GM19239 (cell line): ENCODE measurements around the gene SHH.
"Not testable (repeated sequence)": the region's sequence is repeated elsewhere in the genome, so short reads cannot be mapped to it uniquely, and the experiment has no call there.

ENCODE experiments used
- DNase-seq: peaks from one replicate; pipeline ENCODE4 v3.0.0; 2011; ENCODE audit warnings: low spot score; ENCODE audit not compliant: insufficient read length
- FAIRE-seq: peaks from 2 replicates; lab custom pipeline; 2011; peaks lifted over from hg19 to GRCh38; lab: Jason Lieb, UNC

The SHH gene

DNA sequence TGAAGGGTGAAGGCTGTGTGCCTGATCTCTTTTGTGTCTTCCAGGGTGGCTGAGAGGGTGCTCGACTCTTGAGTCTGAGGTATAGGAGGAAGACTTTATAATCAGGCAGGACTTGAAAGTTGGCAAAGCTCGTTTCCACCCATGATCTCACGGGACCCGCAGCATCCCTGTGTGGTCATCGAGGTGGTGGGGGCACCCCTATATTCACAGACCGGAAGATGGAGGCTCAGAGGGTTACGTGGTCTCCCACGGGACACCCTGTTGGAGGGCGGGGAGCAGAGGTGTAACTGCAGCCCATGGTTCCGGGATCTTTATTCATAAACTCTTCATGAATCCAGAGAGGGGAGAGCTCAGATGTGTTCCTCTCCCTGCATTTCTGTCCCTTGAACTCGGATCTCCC, 9.6 kb upstream of the SHH start:
- DNase-seq, result no peak
- no peak for FAIRE-seq

DNA sequence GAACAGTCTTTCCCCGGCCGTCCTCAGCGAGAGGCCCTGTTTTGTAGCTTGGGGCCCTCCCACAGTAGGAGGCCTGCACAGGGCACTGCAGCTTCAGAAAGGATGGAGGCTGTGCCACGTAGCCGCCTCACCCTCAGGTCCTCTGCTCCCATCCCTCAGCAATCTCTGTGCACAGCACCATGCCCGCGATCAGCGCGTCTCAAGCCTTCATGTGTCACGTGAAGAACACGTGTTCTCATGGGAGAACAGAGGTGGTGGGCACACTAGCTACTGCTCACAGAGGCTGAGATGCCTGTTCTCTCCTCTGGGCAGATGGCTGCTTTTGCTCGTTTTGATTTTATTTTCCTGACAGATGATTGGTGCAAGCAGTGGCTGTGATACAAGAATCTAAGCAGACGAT, 8.5 kb upstream of the SHH start:
- DNase-seq (no peak), FAIRE-seq (no peak)

DNA sequence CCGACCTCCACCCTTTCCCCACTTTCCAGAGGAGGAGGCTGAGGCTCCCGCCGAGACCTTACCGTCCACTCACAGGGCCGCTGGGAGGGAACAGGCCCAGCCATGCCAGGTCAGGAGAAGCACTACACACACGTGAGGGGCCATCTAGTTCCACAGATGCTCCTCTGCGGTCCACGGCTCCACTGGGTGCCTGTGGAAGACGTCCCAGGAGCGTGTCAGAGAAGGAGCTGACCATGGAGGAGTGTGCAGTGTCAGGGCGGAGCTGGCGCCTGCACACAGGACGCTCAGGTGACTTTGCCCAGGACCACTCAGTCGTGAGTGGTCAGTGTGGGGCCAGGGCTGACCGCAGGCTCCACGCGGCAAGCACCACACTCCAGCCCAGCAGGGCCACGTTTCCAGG, 8.0 kb upstream of the SHH start:
- no peak for DNase-seq
- no peak for FAIRE-seq

DNA sequence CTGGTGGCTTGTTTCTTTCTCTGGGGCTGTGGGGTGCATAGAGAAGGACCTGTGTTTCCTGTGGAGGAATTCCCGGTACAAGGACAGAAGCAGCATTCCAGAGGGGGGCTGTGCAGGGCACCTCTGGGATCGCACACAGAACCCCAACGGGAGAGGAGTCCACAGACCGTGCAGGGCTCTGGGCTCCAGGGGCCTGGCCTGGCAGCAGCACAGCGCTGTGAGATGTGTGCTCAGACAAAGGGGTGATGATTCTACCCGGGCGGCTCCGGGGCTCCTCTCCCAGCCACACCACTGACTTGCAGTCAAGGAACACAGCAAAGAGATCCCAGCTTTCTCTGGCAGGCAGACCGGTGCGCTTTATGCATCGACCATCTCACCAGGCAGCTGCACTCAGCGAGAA, 6.9 kb upstream of the SHH start:
- no peak for FAIRE-seq
- no peak for DNase-seq

DNA sequence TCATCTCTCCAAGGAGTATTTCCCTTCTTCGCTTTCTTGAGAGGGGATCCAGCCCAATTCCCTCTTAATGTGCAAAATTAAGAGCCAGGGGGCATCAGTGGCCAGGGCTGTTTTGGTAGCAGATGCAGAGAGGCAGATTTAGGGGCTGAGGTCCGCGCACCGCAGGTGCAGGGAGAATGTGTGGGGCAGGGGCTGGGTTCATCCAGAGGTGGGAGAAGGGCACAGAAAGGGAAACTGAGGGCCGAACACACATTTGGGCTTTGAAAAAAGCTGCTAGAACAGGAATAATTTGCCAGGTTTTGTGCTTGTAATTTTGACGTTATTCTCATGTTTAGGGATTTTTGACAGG, 6.5 kb upstream of the SHH start:
- FAIRE-seq, result no peak

DNA sequence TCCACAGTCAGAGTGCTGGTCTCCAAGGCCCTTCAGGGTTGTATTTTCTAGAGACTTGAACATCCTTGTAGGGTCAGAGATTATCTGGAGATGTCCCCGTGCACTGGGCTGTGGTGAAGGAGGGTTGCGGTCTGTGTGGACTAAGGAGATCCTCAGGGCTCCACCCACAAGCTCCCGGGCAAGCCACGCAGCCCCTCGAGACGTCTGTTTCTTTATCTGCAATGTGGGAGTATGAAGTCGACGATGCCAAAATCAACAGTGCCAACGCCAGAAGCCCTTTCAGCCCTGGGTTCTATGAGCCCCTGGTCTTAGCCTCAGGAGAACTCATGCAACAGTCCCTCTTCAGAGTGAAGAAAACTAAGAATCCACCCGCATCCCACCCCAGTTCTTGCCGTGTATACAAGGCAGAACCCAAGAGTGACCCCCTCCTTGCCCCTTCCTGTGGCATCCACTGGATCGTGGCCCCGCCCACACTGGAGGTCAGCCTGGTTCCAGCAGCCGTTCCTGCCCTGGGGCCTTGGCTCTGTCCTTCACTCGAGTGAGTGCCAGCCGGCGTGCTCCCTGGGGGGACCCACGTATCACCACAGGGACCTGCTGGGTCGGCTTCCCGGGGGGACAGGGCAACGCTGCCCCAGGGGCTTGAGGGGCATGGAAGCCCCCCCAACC, 6.0 kb upstream of the SHH start:
- no peak for DNase-seq
- FAIRE-seq, result no peak

More for the DNA sequence above, 6.5 kb upstream of the SHH start:
- DNase-seq, result no peak

DNA sequence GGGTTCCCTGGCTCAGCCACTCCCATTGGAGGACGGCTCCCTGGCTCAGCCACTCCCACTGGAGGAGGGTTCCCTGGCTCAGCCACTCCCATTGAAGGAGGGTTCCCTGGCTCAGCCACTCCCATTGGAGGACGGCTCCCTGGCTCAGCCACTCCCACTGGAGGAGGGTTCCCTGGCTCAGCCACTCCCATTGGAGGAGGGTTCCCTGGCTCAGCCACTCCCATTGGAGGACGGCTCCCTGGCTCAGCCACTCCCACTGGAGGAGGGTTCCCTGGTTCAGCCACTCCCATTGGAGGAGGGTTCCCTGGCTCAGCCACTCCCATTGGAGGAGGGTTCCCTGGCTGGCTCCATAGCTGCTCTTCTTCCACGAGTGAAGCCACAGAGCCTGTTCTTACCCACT, 5.3 kb upstream of the SHH start:
- FAIRE-seq, DNase-seq: not testable (repeated sequence)

DNA sequence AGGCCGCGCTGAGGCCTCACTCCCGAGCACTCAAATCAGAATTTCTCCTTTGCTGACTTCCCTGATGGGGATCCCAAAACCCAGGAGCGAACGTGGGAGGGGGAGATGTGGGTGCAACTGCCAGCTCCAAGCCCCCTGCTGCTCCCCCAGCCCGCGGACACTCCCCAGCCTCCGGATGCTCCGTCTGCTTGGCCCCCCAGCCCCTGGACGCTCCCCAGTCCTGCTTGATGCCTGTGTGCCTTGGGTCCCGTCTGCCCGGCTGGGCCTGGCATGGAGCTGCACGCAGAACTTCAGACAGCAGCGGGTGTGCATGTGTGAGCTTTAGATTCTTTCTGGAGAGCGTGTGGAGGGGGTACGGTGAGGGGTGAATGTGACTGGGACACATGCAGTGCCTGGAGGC, 4.7 kb upstream of the SHH start:
- FAIRE-seq, result no peak

DNA sequence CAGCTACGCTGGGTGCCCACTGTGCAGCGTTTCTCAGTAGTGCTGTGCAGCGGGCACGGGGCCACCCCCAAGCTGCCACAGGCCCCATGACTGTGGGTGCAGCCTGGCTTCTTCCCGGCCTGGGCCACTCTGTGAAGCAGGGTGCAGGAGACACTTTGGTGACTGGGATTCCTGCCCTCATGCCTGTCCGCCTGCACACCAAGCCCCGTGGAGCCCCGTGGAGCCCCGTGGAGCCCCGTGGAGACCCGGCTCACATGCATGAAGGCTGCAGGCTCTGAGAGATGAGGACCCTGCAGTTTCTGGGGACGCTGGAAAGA, 3.9 kb upstream of the SHH start:
- FAIRE-seq, result no peak

More for the DNA sequence above, 4.7 kb upstream of the SHH start:
- DNase-seq, result no peak

DNA sequence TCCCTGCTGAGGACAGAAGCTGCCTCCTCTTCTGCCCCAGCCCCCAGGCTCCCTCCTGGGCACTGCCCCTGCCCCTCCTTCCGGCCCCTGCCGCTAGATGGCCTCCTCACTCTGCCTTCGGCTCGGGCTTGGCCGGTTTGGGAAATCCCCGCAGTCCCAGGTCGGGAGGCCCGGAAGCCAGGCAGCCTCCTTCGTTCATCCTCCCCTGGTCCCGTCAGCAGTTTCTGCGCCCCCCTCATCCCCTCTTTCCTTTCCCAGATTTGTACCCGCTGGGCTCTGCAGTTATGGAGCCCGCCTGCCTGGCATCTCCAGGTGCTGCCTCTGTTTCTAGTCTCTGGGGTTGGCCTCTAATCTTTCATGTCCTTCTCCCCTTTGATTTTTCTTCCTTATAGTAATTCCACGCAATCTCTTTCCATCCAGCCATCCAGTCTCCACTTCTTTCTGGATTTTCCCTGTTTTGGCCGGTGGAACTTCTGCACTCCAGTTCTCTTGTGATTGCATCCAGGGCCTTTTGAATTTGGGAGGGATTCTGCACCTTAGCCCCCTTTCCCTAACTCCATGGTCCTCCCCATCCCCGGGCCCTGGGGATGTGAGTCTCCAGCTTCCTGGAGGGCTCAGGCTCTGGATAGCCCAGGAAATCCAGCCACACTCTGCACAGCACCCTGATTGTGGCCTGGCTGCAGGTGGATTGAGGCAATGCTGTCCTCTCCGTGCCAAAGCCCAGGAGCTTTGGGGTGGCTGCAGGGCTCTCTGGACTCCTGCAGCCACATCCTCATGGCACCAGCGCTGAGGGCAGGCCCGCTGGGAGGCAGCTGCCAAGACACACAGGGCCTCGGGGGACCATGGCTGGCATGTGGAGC, 3.3 kb upstream of the SHH start:
- FAIRE-seq, result peak; percentile 70
- peak; percentile 88 for DNase-seq

More for the DNA sequence above, 3.9 kb upstream of the SHH start:
- no peak for DNase-seq

DNA sequence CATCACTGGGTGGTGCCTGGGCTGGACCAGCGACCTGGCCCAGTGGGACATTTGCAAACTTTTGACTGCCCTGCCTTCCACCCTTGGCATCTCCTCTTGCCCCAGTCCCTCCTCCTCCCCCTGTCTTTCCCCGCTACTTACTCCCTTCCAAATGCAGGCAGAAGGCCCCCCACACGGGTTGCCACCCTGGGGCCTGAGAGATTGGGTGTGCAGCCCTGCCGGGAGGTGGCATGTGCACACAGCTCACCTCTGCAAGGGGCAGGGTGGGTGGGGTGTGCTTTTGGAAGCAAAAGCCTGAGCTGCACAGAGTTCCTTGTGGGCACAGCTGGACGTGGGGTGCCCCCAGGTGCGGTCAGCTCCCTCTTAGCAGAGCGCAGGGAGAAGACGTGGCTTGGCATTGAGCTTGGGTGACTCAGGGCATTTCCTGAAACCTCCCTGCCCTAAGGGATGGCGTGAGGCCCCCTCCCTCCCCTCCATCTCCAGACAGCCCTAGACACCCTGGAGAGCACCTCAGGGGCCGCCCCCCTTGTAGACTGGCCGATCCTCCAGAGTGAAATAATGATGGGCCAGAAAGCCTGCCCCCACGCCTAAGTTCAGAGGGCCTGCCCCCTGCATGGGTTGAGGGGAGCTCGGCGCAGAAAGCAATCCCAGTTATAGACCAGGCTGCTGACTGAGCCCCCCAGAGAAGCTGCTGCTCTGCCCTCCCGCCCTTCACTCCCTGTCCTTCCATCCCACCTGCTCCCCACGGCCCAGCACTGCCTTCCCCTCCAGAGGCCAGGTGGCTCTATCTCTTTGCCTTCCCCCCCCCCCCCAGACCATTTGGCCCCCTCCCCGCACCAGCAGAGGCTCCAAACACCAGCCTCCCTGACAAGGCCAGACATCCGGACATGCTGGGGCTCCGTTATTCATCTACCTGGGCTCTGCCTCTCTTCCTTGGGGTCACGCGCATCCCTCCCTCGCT, 2.3 kb upstream of the SHH start:
- no peak for FAIRE-seq
- no peak for DNase-seq

DNA sequence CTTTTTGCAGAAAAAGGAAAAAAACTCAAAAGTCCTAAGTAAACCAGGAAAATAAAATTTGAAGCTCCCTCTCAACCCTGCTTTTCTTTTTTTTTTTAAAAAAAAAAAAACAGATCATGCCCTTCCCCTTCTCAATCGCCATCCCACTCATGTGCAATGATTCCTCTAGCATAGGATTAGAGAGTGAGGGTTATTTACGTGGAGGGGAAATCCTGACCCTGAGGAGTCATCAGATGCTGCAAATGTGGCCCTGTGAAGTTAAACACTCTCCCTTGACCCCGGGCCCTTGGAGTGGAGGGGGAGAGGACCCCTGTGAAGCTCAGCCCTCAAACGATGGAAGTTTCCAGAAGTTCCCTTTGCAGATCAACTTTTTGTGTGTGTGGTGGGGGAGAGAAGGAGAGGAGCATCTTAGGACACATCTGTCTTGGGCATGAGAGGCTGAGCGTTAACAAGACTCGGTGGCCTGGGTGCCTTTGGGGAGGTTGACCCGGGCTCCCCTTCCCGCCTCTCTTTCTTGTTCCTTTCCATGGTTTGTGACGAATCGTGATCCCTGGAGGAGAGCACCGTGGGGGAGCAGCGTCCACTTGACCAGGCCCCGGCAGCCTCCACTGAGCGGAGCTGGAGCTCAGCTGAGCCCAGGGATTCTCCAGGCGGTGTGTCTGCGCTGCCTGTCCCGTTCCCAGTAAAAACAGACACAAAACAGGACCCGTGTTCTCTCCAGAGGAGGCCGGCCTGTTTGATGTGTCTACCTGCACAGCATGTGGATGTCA, 1.5 kb upstream of the SHH start:
- FAIRE-seq (no peak), DNase-seq (no peak)

DNA sequence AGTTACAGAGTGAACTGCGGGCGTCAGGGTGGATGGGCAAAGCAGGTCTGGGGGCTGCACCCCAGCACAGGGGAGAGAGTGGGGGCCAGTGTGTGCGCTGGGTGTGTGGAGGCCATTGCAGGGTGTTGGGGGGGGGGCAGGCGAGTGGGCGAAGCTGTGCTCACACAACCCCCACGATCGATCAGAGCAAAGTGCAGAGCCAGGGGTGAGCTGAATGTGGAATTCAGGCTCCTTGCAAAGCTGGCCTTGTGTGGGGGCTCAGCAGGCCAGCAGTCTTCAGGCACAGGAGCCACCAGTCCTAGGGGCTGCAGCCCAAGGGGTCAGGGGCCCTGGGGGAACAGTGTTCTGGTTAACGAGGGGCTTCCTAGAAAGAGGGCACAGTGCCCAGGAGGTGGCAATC, 862 bp upstream of the SHH start:
- DNase-seq (no peak), FAIRE-seq (no peak)

DNA sequence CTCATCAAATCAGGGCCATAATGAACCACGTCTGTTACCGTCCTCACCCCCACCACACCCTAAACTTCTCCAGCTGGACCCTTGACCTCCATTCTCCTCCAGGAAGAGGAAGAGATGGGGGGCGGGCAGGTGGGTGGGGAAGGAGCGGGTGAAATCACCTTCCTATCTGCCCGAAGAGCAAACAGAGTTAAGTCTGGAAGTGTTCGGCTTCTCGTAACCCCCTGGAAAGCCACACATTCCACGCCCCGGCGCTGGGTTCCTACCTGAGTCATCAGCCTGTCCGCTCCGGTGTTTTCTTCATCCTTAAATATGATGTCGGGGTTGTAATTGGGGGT, 736 bp downstream of the SHH start:
- DNase-seq, result no peak
- FAIRE-seq, result no peak

DNA sequence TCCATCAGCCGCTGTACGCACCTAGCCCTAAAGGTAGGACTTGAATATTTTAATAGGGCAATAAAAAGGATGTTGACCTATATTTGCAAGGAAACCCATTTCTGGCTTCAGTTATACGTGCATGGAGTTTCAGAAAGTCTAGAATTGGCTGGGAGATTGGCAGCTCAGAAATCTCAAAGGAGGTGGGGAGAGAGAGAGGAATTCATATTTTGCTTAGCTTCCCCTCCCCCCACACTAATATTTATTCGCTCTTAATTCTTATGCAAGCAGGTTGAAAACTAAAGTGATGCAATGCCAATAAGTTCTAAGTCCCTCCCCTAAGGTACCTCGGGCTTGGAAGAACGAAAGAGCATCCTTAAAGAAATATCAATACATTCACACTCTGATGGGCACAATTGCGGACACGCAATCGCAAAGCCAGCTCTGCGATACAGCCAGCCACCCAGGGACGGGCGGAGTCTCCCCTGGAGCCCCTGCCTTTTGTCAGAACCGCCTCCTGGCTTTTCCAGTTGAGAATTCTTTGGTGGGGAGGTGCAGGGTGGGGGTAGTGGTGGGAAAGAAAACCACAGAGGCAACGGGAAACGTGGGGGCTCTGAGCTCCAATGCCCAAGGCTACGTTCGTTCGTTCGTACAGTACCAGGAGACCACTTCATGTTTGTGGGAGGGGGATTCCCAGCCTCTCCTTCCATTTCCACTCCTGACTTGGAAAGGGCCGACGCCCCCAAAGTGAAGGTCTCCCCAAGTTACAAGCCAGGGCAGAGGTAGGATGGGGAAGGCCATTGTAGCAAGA, 1.3 kb downstream of the SHH start:
- DNase-seq, result no peak
- no peak for FAIRE-seq

DNA sequence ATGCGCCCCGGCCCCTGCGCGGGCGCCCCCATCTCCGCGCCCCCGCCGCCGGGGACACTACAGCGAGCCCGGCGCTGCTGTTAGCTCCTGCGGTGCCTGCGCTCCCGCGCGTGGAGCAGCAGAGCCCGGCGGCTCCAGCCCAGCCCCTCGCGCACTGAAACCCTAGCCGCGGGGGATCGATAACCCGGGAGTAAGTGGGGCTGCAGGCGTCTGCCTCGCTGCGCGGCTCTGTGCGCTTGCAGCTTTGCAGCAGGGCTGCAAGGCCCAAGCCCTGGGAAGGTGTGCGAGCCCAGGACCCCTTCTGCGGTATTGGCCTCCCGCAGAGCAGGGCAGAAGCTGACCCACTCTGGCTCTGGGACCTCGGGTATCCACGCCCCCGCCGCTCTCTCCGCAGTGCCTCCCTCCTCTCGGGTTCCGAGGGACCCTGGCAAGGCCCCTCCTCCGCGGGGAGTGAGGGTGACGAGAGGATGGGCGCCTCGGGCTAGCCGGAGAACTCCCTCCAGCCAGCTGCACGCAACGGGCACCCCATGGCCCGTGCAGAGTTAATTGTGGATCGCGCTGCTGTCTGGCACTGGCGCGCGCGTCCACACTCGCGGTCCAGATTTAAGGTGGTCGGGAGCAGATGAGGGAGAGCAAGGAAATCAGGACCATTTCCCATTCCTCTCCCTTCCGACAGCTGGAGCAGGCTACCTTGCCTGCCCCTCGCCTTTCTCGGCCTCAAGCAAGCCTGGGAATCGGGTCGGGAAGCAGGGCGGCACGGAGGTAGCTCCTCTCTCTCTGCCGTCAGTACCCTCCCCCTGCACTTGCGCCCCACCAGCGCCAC, 2.1 kb downstream of the SHH start:
- DNase-seq, result no peak
- FAIRE-seq, result no peak

DNA sequence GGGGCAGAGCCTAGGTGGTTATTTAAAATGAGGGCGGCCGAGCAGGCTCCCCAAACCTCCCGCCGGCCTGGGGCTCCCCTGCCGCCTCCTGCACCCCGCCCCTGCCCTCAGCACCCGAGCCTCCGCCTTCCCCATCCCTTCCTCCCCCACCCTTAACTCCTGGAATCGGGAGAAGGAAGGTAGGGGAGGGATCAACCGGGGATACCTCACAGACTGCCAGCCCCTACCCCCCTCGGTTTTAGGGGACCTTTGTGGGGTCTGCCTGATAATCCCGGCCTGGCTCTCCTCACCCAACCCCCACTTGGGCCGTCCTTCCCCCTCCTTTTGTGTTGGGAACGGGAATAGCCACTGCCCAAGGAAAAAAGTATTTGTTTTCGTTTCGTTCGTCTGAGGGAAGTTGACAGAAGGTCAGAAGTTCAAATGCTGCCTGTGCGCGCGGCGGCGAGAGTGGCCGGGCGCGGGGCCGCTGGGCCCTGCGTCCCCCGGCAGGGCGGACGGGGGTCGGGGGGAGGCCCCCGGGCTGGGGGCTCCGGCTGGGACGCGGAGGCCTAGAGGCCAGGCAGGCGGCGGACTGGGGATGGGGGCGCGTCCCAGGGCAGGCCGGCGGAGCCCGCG, 2.8 kb downstream of the SHH start:
- DNase-seq, result no peak
- no peak for FAIRE-seq
